ENCODE data around the gene LLPH. TPM values are rescaled to one million over a fixed set of nuclear protein-coding genes. Genes with fewer than 3 reads are reported as not detected.
A peak's percentile ranks its signal among the peaks of the same experiment; 100 is the strongest.

LLPH gene
- polyA plus RNA-seq, 3 donors = 3.1 to 44.0 (median 33.4) TPM

- no peak overlapping the region for H3K4me2 ChIP-seq (replicated peaks; ENCODE audit: extremely low read depth, low read length, poor library complexity, severe bottlenecking)
- intact Hi-C loops (cut with micrococcal nuclease) = loop anchor here in 1 of 2 donors (10.0 kb wide), 1 partner anchor 52 kb away; no protein-coding TSS in a partner anchor
- peaks cover 48% of the 10 kb centered on the region for H3K4me1 Mint-ChIP-seq
- H3K4me3 Mint-ChIP-seq = no peak overlapping the region
- H3K9me3 ChIP-seq (replicated peaks in 1 of 2; ENCODE audit: control insufficient read depth in 1 of 2, insufficient read depth in 1 of 2, low read length in 2 of 2) = peaks cover 7 to 11% of the 10 kb centered on the region in 2 donors
- H3K4me3 ChIP-seq (replicated peaks in 1 of 3; ENCODE audit: low read depth in 2 of 3, low read length in 3 of 3) = no peak overlapping the region
- peaks cover 9 to 25% (median 18%) of the 10 kb centered on the region in 7 donors for H3K9me3 Mint-ChIP-seq
- WGBS (ENCODE audit: insufficient coverage) = 100% methylated on average over 1 of the region's 2 CpGs
- peaks cover 100% of the 10 kb centered on the region for H3K79me2 ChIP-seq (ENCODE audit: insufficient read depth, low read length)
- H3K36me3 ChIP-seq (replicated peaks in 1 of 2; ENCODE audit: control insufficient read depth in 1 of 2, insufficient read depth in 2 of 2, low read length in 2 of 2) = peaks cover 13 to 60% of the 10 kb centered on the region in 2 donors
- DNase-seq = no peak
- H3K27ac ChIP-seq (ENCODE audit: low read depth in 1 of 2, low read length in 2 of 2) = peak overlapping the region in 1 of 2 donors; percentile 54
- no peaks in the 10 kb centered on the region for H3K27me3 ChIP-seq (ENCODE audit: control insufficient read depth in 2 of 2, insufficient read depth in 2 of 2, low read length in 2 of 2)
- peaks cover 5 to 34% of the 10 kb centered on the region in 2 donors for H3K4me1 ChIP-seq (ENCODE audit: control insufficient read depth in 1 of 2, insufficient read depth in 2 of 2, low read length in 2 of 2)
- H3K27me3 Mint-ChIP-seq (ENCODE audit: low read depth in 3 of 3) = peaks cover 0 to 1% (median 0%) of the 10 kb centered on the region in 3 donors
- H3K36me3 Mint-ChIP-seq = peaks cover 53 to 62% of the 10 kb centered on the region in 2 donors
- H4K20me1 ChIP-seq (ENCODE audit: insufficient read depth, low read length) = peaks cover 52% of the 10 kb centered on the region
- no peak overlapping the region for H3K9ac ChIP-seq (ENCODE audit: insufficient read depth, low read length, poor library complexity, severe bottlenecking)
- H2AFZ ChIP-seq (ENCODE audit: insufficient read depth, low read depth, low read length, poor library complexity, severe bottlenecking) = no peak overlapping the region
- no peak for TF ChIP-seq CTCF (IDR thresholded peaks at IDR 0.05)
- peak overlapping the region in 2 of 7 donors; percentile 74 to 76 for H3K27ac Mint-ChIP-seq
These were observed 32.2 kb upstream of the LLPH start for GRCh38 chr12:66162701-66163100.

- Histone ChIP-seq H3K27ac (ENCODE audit: low read depth in 1 of 2, low read length in 2 of 2) (no peak overlapping the region), H3K9ac (ENCODE audit: insufficient read depth, low read length, poor library complexity, severe bottlenecking) (no peak overlapping the region), H3K27me3 (ENCODE audit: control insufficient read depth in 2 of 2, insufficient read depth in 2 of 2, low read length in 2 of 2) (no peaks in the 10 kb centered on the region), H3K4me3 (replicated peaks in 1 of 3; ENCODE audit: low read depth in 2 of 3, low read length in 3 of 3) (no peak overlapping the region), H3K79me2 (ENCODE audit: insufficient read depth, low read length) (peaks cover 100% of the 10 kb centered on the region), H3K36me3 (replicated peaks in 1 of 2; ENCODE audit: control insufficient read depth in 1 of 2, insufficient read depth in 2 of 2, low read length in 2 of 2) (peaks cover 10 to 45% of the 10 kb centered on the region in 2 donors), H4K20me1 (ENCODE audit: insufficient read depth, low read length) (peaks cover 72% of the 10 kb centered on the region), H3K9me3 (replicated peaks in 1 of 2; ENCODE audit: control insufficient read depth in 1 of 2, insufficient read depth in 1 of 2, low read length in 2 of 2) (peaks cover 7 to 11% of the 10 kb centered on the region in 2 donors), H2AFZ (ENCODE audit: insufficient read depth, low read depth, low read length, poor library complexity, severe bottlenecking) (no peak overlapping the region), H3K4me1 (ENCODE audit: control insufficient read depth in 1 of 2, insufficient read depth in 2 of 2, low read length in 2 of 2) (peaks cover 5 to 21% of the 10 kb centered on the region in 2 donors), H3K4me2 (replicated peaks; ENCODE audit: extremely low read depth, low read length, poor library complexity, severe bottlenecking) (no peak overlapping the region)
- H3K27me3 Mint-ChIP-seq (ENCODE audit: low read depth in 3 of 3) = peaks cover 0 to 1% (median 0%) of the 10 kb centered on the region in 3 donors
- no peak for DNase-seq
- WGBS (ENCODE audit: insufficient coverage) = 97% methylated on average over 24 of the region's 28 CpGs
- no peak overlapping the region for H3K4me3 Mint-ChIP-seq
- H3K9me3 Mint-ChIP-seq = peaks cover 9 to 22% (median 16%) of the 10 kb centered on the region in 7 donors
- peaks cover 51 to 59% of the 10 kb centered on the region in 2 donors for H3K36me3 Mint-ChIP-seq
- H3K4me1 Mint-ChIP-seq = peaks cover 46% of the 10 kb centered on the region
- TF ChIP-seq CTCF (IDR thresholded peaks at IDR 0.05) = no peak
- peak overlapping the region in 2 of 7 donors; percentile 11 to 54 for H3K27ac Mint-ChIP-seq
- intact Hi-C loops (cut with micrococcal nuclease) = loop anchor here in 1 of 2 donors (10.0 kb wide), 1 partner anchor 54 kb away; no protein-coding TSS in a partner anchor
These were observed 30.2 kb upstream of the LLPH start for GRCh38 chr12:66160704-66161103.

Data from CD14-positive monocyte (primary cell).